T-cell (primary cell): Measurements from ENCODE around the gene SLC48A1. TPM values are rescaled to one million over a fixed set of nuclear protein-coding genes. Genes with fewer than 3 reads are reported as not detected.
A peak's percentile ranks its signal among the peaks of the same experiment; 100 is the strongest.

Source experiments
- ATAC-seq, 4 experiments: fragments of 200-7000 bp in 3 of 4; fragments of 150-1000 bp in 1 of 4; cut with Tn5 transposase; replicated peaks in 1 of 4; 1 replicate in 3 of 4; 2 replicates in 1 of 4; pipeline ENCODE4 v1.10.0; 2021; ENCODE audit warnings: moderate library complexity in 3 of 4, mild to moderate bottlenecking in 2 of 4, moderate number of reproducible peaks in 1 of 4
- CTCF ChIA-PET, 2 donors: fragments of 300-600 bp; sonication (Branson Sonifier 250); formaldehyde crosslinking; loops; one replicate each; lab custom pipeline; 2022; ENCODE audit warnings: antibody characterized with exemption in 2 of 2; lab: Charles Lee
- POLR2A ChIA-PET, 2 donors: fragments of 300-600 bp; sonication (Branson Sonifier 250); formaldehyde crosslinking; loops; one replicate each; lab custom pipeline; 2022; ENCODE audit warnings: antibody characterized with exemption in 2 of 2; lab: Charles Lee
- DNase-seq, 35 experiments: peaks; one replicate each; pipeline versions ENCODE4 v3.0.0 to v3.0.0-alpha.2; 2013 to 2023
- H3K27ac ChIP-seq: one replicate; pipeline ENCODE4 v1.5.1; 2013; ENCODE audit warnings: low read length
- H3K27me3 ChIP-seq, 2 experiments: replicated peaks in 1 of 2; 1 replicate in 1 of 2; 2 replicates in 1 of 2; pipeline versions ENCODE4 v1.6.1 to v1.7.0; 2013; ENCODE audit warnings: low read length in 1 of 2, mixed read lengths in 1 of 2; ENCODE audit not compliant: control insufficient read depth in 2 of 2, insufficient read depth in 2 of 2; ENCODE audit errors: extremely low read depth in 1 of 2
- H3K36me3 ChIP-seq, 2 donors: 1 replicate in 1 of 2; 2 replicates in 1 of 2; pipeline versions ENCODE4 v1.6.1 to v1.7.0; 2013; ENCODE audit warnings: low read length in 1 of 2; ENCODE audit not compliant: control insufficient read depth in 2 of 2, insufficient read depth in 1 of 2; ENCODE audit errors: extremely low read depth in 1 of 2
- H3K4me1 ChIP-seq, 2 experiments: 1 replicate in 1 of 2; 2 replicates in 1 of 2; pipeline versions ENCODE4 v1.6.1 to v1.7.0; 2013; ENCODE audit warnings: low read length in 2 of 2, mixed read lengths in 1 of 2; ENCODE audit not compliant: insufficient read depth in 2 of 2, control insufficient read depth in 1 of 2; ENCODE audit errors: extremely low read depth in 1 of 2
- H3K4me3 ChIP-seq, 2 donors: 1 replicate in 1 of 2; 2 replicates in 1 of 2; pipeline versions ENCODE4 v1.5.1 to v1.7.0; 2013; ENCODE audit warnings: mild to moderate bottlenecking in 2 of 2, low read length in 1 of 2, moderate library complexity in 1 of 2; ENCODE audit not compliant: control insufficient read depth in 1 of 2; ENCODE audit errors: extremely low read depth in 1 of 2
- H3K9me3 ChIP-seq: 2 replicates; pipeline ENCODE4 v1.7.0; 2013
- H3K27ac Mint-ChIP-seq, 2 donors: one replicate each; pipeline ENCODE4 v1.8.0; 2020 to 2021; ENCODE audit warnings: mild to moderate bottlenecking in 2 of 2, mixed read lengths in 2 of 2
- H3K27me3 Mint-ChIP-seq, 2 donors: one replicate each; pipeline ENCODE4 v1.8.0; 2021 to 2022; ENCODE audit warnings: mixed read lengths in 2 of 2
- H3K36me3 Mint-ChIP-seq: one replicate; pipeline ENCODE4 v1.8.0; 2021; ENCODE audit warnings: mixed read lengths
- H3K4me1 Mint-ChIP-seq, 3 donors: one replicate each; pipeline ENCODE4 v1.8.0; 2020 to 2022; ENCODE audit warnings: mixed read lengths in 3 of 3, mild to moderate bottlenecking in 1 of 3
- H3K4me3 Mint-ChIP-seq, 3 donors: one replicate each; pipeline ENCODE4 v1.8.0; 2020 to 2022; ENCODE audit warnings: mild to moderate bottlenecking in 3 of 3, mixed read lengths in 3 of 3, moderate library complexity in 3 of 3
- H3K9me3 Mint-ChIP-seq, 3 donors: one replicate each; pipeline ENCODE4 v1.8.0; 2020 to 2022; ENCODE audit warnings: mixed read lengths in 3 of 3
- WGBS: methylation state at CpG from one replicate; pipeline ENCODE4 v1.1.5; 2013; ENCODE audit warnings: missing lambda C conversion rate; ENCODE audit not compliant: insufficient coverage; 5-methylcytosine and 5-hydroxymethylcytosine counted together
- total RNA-seq, 35 experiments: library from RNA in 6 of 35; stranded (reverse) in 6 of 35; fragments of 120-200 nt in 1 of 35; gene quantifications; one replicate each; pipeline versions ENCODE4 v1.2.1 to v1.2.4 and lab custom pipeline; 2013 to 2026

Gene SLC48A1
- total RNA-seq, 5 donors from 2014 or later (not counting 1 experiment from before 2014, with no cell fraction given) = 5.8 to 13.7 (median 10.2) TPM

GRCh38 chr12:47800582-47800981, 27.5 kb downstream of the SLC48A1 start:
- H3K27ac Mint-ChIP-seq = peak overlapping the region; percentile 63 to 98
- peak overlapping the region in 1 of 3 donors; percentile 97 for H3K4me3 Mint-ChIP-seq
- Histone ChIP-seq H3K36me3 (peaks cover 11 to 68% of the 10 kb centered on the region in 2 donors), H3K9me3 (no peaks in the 10 kb centered on the region), H3K27ac (no peak overlapping the region), H3K4me1 (peaks cover 42 to 81% of the 10 kb centered on the region in 2 experiments), H3K4me3 (no peak overlapping the region), H3K27me3 (no peaks in the 10 kb centered on the region)
- no peak for ATAC-seq
- no peak for DNase-seq
- CTCF ChIA-PET = interaction anchor here (0.7 to 1.8 kb wide), 4 partner anchors 15 to 41 kb away, joined by 3 to 5 read pairs (median 3); no protein-coding TSS in a partner anchor
- peaks cover 7% of the 10 kb centered on the region for H3K36me3 Mint-ChIP-seq
- POLR2A ChIA-PET = no interaction called here
- 98% methylated on average over 4 of the region's 7 CpGs for WGBS
- no peaks in the 10 kb centered on the region for H3K9me3 Mint-ChIP-seq
- H3K4me1 Mint-ChIP-seq = peaks cover 68 to 69% (median 68%) of the 10 kb centered on the region in 3 donors
- no peaks in the 10 kb centered on the region for H3K27me3 Mint-ChIP-seq

DNA sequence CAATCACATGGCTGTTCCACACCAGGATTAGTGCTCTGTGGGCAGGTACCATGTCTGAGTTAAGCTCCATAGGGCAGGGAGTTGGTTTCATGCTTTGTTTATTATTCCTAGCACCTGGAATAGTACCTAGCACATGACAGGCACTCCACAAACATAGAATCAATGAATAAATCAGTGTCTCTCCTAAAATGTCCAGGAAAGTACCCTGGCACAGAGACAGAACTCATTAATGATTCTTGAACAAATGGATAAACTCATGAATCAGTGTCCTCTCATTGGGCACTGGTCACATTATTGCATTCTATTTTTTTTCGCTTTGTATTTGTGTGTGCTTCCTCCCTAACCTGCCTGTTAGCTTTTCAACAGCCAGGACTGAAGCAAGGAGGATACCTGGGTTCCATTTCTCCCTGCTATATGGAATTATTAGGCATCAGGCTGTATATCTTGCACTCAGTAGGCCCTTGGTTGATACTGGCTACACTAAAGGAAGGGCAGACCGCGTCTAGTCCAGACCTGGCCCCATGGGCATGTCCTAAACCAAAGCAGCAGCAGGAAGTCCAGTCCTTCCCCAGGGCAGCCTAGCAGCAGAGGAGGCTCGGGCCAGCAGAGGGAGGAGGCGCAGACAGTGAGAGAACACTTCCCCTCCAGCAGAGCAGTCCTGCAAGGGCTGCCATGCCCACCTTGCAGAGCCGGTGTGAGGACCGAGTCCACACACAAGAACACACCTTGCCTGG, 28.3 kb downstream of the SLC48A1 start:
- WGBS = no CpG with 5 or more reads among the region's 7 CpGs
- Histone ChIP-seq H3K9me3 (no peaks in the 10 kb centered on the region), H3K27ac (no peak overlapping the region), H3K36me3 (peaks cover 4 to 66% of the 10 kb centered on the region in 2 donors), H3K27me3 (no peaks in the 10 kb centered on the region), H3K4me1 (peaks cover 50 to 89% of the 10 kb centered on the region in 2 experiments), H3K4me3 (no peak overlapping the region)
- CTCF ChIA-PET = interaction anchor here (0.7 to 1.8 kb wide), 13 partner anchors 12 to 40 kb away, joined by 3 to 12 read pairs (median 3); no protein-coding TSS in a partner anchor
- Mint-ChIP-seq H3K4me1 (peaks cover 75 to 76% (median 75%) of the 10 kb centered on the region in 3 donors), H3K9me3 (no peaks in the 10 kb centered on the region), H3K27ac (peak overlapping the region; percentile 78 to 98), H3K4me3 (peak overlapping the region in 1 of 3 donors; percentile 97), H3K27me3 (no peaks in the 10 kb centered on the region), H3K36me3 (peaks cover 7% of the 10 kb centered on the region)
- ATAC-seq (no peak), DNase-seq (no peak)
- POLR2A ChIA-PET = interaction anchor here in 1 of 2 donors (1.0 kb wide), 1 partner anchor 21 kb away, joined by 3 read pairs; no protein-coding TSS in a partner anchor

DNA sequence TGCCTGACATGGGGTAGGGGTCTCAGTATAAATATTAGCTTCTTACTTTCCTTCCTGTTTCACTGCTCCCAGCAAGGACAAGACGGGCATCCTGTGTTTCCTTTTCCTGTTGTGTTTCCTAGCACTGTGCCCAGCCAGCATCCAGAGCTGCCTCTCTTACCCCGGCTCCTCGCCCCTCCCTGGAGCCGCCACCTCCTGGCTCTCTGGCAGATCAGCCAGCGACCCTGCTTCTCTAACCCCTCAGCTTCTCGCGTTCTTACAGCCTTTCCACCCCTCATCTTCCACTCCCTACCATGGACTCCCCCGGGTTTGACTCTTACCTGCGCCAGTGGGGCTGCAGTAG, 28.8 kb downstream of the SLC48A1 start:
- Mint-ChIP-seq H3K9me3 (no peaks in the 10 kb centered on the region), H3K36me3 (peaks cover 7% of the 10 kb centered on the region), H3K4me3 (peak overlapping the region in 1 of 3 donors; percentile 97), H3K4me1 (peaks cover 80 to 82% (median 81%) of the 10 kb centered on the region in 3 donors), H3K27ac (peak overlapping the region; percentile 78 to 98), H3K27me3 (no peaks in the 10 kb centered on the region)
- peak overlapping the region; percentile 27 for H3K27ac ChIP-seq
- CTCF ChIA-PET = interaction anchor here (0.6 to 1.7 kb wide), 15 partner anchors 9 to 1444 kb away, joined by 3 to 12 read pairs (median 3); no protein-coding TSS in a partner anchor
- H3K36me3 ChIP-seq = peaks cover 4 to 62% of the 10 kb centered on the region in 2 donors
- H3K27me3 ChIP-seq = no peaks in the 10 kb centered on the region
- no peak overlapping the region for H3K4me3 ChIP-seq
- ATAC-seq (no peak), DNase-seq (no peak)
- H3K9me3 ChIP-seq = no peaks in the 10 kb centered on the region
- POLR2A ChIA-PET = interaction anchor here in 1 of 2 donors (1.0 kb wide), 1 partner anchor 21 kb away, joined by 3 read pairs; no protein-coding TSS in a partner anchor
- peaks cover 55 to 94% of the 10 kb centered on the region in 2 experiments for H3K4me1 ChIP-seq
- 42% methylated on average over 4 of the region's 9 CpGs for WGBS

DNA sequence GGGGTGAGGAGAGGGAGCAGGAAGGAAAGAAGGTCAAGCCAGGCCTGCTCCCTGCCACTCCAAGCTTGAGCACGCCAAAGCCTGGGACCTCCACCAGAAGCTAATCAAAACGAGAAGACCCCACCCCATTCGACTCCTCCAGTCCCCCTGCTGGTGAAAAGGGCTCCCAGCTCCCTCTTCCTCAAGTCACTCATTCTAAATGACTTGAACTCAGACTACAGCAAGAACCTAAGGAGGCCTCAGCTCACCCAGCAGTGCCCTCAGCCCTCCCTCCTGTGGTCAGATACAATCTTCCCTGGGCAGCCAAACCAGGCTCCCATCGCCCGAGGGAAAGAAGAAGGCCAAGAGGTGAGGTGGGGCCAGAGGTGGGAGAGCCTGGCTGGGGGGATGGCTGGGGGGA, 29.3 kb downstream of the SLC48A1 start:
- Histone ChIP-seq H3K27me3 (no peaks in the 10 kb centered on the region), H3K36me3 (peaks cover 4 to 57% of the 10 kb centered on the region in 2 donors), H3K27ac (peak overlapping the region; percentile 27), H3K9me3 (no peaks in the 10 kb centered on the region), H3K4me1 (peaks cover 59 to 99% of the 10 kb centered on the region in 2 experiments), H3K4me3 (peak overlapping the region in 1 of 2 donors; percentile 25)
- ATAC-seq (peak in 3 of 4 experiments; percentile 9 to 42 (median 14)), DNase-seq (peak in 2 of 35 experiments; percentile 28 to 42)
- H3K4me3 Mint-ChIP-seq = peak overlapping the region in 1 of 3 donors; percentile 97
- WGBS = 24% methylated on average over 3 of the region's 5 CpGs
- H3K9me3 Mint-ChIP-seq = no peaks in the 10 kb centered on the region
- H3K27ac Mint-ChIP-seq = peak overlapping the region; percentile 78 to 98
- H3K4me1 Mint-ChIP-seq = peaks cover 85 to 86% (median 85%) of the 10 kb centered on the region in 3 donors
- ChIA-PET POLR2A (no interaction called here), CTCF (interaction anchor here (0.6 to 1.7 kb wide), 13 partner anchors 8 to 1445 kb away, joined by 3 to 12 read pairs (median 4); no protein-coding TSS in a partner anchor)
- no peaks in the 10 kb centered on the region for H3K27me3 Mint-ChIP-seq
- H3K36me3 Mint-ChIP-seq = peaks cover 7% of the 10 kb centered on the region

GRCh38 chr12:47803191-47803875, 30.3 kb downstream of the SLC48A1 start:
- Histone ChIP-seq H3K36me3 (peaks cover 4 to 47% of the 10 kb centered on the region in 2 donors), H3K27ac (peak overlapping the region; percentile 27), H3K4me3 (peak overlapping the region in 1 of 2 donors; percentile 25), H3K27me3 (no peaks in the 10 kb centered on the region), H3K4me1 (peaks cover 64 to 99% of the 10 kb centered on the region in 2 experiments), H3K9me3 (no peaks in the 10 kb centered on the region)
- DNase-seq (no peak), ATAC-seq (no peak)
- H3K27ac Mint-ChIP-seq = peak overlapping the region; percentile 70 to 98
- no peaks in the 10 kb centered on the region for H3K27me3 Mint-ChIP-seq
- WGBS = 38% methylated on average over 10 of the region's 12 CpGs
- peaks cover 87 to 93% (median 93%) of the 10 kb centered on the region in 3 donors for H3K4me1 Mint-ChIP-seq
- H3K36me3 Mint-ChIP-seq = peaks cover 7% of the 10 kb centered on the region
- H3K9me3 Mint-ChIP-seq = no peaks in the 10 kb centered on the region
- peak overlapping the region in 2 of 3 donors; percentile 37 to 97 for H3K4me3 Mint-ChIP-seq
- ChIA-PET CTCF (interaction anchor here (1.1 to 1.8 kb wide), 3 partner anchors 10 to 35 kb away, joined by 3 to 7 read pairs (median 4); no protein-coding TSS in a partner anchor), POLR2A (no interaction called here)
